ENCODE data around the gene XBP1. TPM values are rescaled to one million over a fixed set of nuclear protein-coding genes. Genes with fewer than 3 reads are reported as not detected.

The XBP1 gene
- total and polyA plus RNA-seq, 10 of the 15 experiments (the other 5 are each of a cell fraction or from before 2014, with no cell fraction given), result 44.5 to 313 (median 149) TPM

GRCh38 chr22:28815729-28816128 lies 15.4 kb upstream of the XBP1 start:
- no TSS peak for BruUV-seq (replicated peaks)
- Histone ChIP-seq H3K36me3 (ENCODE audit: control insufficient read depth in 2 of 2, insufficient read depth in 2 of 2, low read length in 1 of 2) (no peaks in the 10 kb centered on the region), H3K79me2 (ENCODE audit: control insufficient read depth, insufficient read depth, low read length) (peaks cover 1% of the 10 kb centered on the region; the same call in 1 of the 2 replicates), H3K9ac (ENCODE audit: control insufficient read depth, insufficient read depth, low read length) (no peak overlapping the region), H3K4me1 (ENCODE audit: control insufficient read depth, insufficient read depth, low read length) (peaks cover 51% of the 10 kb centered on the region), H2AFZ (ENCODE audit: control insufficient read depth, low read depth, low read length) (no peak overlapping the region), H3K9me3 (replicated peaks; ENCODE audit: control insufficient read depth, insufficient read depth, low read length) (no peaks in the 10 kb centered on the region), H3K27ac (ENCODE audit: control insufficient read depth, insufficient read depth) (no peak overlapping the region), H4K20me1 (ENCODE audit: control insufficient read depth, insufficient read depth) (no peaks in the 10 kb centered on the region), H3K4me3 (no peak overlapping the region), H3K27me3 (replicated peaks in 1 of 2; ENCODE audit: control insufficient read depth in 2 of 2, insufficient read depth in 2 of 2, low read length in 1 of 2) (no peaks in the 10 kb centered on the region), H3K4me2 (ENCODE audit: control insufficient read depth, insufficient read depth) (no peak overlapping the region)
- in situ Hi-C loops (cut with MboI), result no loop called here
- ChIA-PET POLR2A (interaction anchor here (0.6 kb wide), 1 partner anchor 142 kb away, joined by 5 read pairs; no protein-coding TSS in a partner anchor), CTCF (interaction anchor here (2.0 kb wide), 1 partner anchor 14 kb away, joined by 10 read pairs; no protein-coding TSS in a partner anchor), RAD21 (ENCODE audit: unreplicated experiment) (interaction anchor here (1.6 kb wide), 1 partner anchor 13 kb away, joined by 5 read pairs; no protein-coding TSS in a partner anchor), SMC1A (ENCODE audit: uncharacterized antibody, unreplicated experiment) (interaction anchor here (0.8 to 1.3 kb wide), 2 partner anchors 12 to 15 kb away, joined by 3 read pairs; no protein-coding TSS in a partner anchor)
- DNase-seq (ENCODE audit: low read depth, low spot score), result no peak
- intact Hi-C loops (cut with micrococcal nuclease; ENCODE audit: unreplicated experiment), result no loop called here
- 97% methylated on average over 6 of the region's 6 CpGs for WGBS (ENCODE audit: insufficient coverage, insufficient replicate concordance, low lambda C conversion rate, missing lambda C conversion rate)
- no peak for FAIRE-seq
- ATAC-seq, result no peak
- TF ChIP-seq, protein P1, sequence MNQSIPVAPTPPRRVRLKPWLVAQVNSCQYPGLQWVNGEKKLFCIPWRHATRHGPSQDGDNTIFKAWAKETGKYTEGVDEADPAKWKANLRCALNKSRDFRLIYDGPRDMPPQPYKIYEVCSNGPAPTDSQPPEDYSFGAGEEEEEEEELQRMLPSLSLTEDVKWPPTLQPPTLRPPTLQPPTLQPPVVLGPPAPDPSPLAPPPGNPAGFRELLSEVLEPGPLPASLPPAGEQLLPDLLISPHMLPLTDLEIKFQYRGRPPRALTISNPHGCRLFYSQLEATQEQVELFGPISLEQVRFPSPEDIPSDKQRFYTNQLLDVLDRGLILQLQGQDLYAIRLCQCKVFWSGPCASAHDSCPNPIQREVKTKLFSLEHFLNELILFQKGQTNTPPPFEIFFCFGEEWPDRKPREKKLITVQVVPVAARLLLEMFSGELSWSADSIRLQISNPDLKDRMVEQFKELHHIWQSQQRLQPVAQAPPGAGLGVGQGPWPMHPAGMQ (IDR thresholded peaks at IDR 0.05; ENCODE audit: borderline replicate concordance), result no peak
- TF ChIP-seq BCL11A (IDR thresholded peaks at IDR 0.05; ENCODE audit: low read depth, low read length) (no peak), KDM1A (IDR thresholded peaks at IDR 0.05; ENCODE audit: borderline replicate concordance) (no peak), IRF4 (IDR thresholded peaks at IDR 0.05; ENCODE audit: low read depth, low read length) (no peak), SMC3 (IDR thresholded peaks at IDR 0.05; ENCODE audit: borderline replicate concordance, low read length) (no peak), DPF2 (IDR thresholded peaks at IDR 0.05) (no peak), RELB (IDR thresholded peaks at IDR 0.05; ENCODE audit: low read depth) (no peak), ETV6 (conservative IDR thresholded peaks at IDR 0.05 in 1 of 2, IDR thresholded peaks at IDR 0.05 in 1 of 2; ENCODE audit: borderline replicate concordance in 1 of 2, low read depth in 1 of 2) (no peak), POU2F2 (IDR thresholded peaks at IDR 0.05; ENCODE audit: borderline replicate concordance, low read depth, low read length) (no peak)
- TF ChIP-seq, protein P2, sequence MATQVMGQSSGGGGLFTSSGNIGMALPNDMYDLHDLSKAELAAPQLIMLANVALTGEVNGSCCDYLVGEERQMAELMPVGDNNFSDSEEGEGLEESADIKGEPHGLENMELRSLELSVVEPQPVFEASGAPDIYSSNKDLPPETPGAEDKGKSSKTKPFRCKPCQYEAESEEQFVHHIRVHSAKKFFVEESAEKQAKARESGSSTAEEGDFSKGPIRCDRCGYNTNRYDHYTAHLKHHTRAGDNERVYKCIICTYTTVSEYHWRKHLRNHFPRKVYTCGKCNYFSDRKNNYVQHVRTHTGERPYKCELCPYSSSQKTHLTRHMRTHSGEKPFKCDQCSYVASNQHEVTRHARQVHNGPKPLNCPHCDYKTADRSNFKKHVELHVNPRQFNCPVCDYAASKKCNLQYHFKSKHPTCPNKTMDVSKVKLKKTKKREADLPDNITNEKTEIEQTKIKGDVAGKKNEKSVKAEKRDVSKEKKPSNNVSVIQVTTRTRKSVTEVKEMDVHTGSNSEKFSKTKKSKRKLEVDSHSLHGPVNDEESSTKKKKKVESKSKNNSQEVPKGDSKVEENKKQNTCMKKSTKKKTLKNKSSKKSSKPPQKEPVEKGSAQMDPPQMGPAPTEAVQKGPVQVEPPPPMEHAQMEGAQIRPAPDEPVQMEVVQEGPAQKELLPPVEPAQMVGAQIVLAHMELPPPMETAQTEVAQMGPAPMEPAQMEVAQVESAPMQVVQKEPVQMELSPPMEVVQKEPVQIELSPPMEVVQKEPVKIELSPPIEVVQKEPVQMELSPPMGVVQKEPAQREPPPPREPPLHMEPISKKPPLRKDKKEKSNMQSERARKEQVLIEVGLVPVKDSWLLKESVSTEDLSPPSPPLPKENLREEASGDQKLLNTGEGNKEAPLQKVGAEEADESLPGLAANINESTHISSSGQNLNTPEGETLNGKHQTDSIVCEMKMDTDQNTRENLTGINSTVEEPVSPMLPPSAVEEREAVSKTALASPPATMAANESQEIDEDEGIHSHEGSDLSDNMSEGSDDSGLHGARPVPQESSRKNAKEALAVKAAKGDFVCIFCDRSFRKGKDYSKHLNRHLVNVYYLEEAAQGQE (IDR thresholded peaks at IDR 0.05; ENCODE audit: low read depth, low read length), result no peak
- TF ChIP-seq, protein P3, sequence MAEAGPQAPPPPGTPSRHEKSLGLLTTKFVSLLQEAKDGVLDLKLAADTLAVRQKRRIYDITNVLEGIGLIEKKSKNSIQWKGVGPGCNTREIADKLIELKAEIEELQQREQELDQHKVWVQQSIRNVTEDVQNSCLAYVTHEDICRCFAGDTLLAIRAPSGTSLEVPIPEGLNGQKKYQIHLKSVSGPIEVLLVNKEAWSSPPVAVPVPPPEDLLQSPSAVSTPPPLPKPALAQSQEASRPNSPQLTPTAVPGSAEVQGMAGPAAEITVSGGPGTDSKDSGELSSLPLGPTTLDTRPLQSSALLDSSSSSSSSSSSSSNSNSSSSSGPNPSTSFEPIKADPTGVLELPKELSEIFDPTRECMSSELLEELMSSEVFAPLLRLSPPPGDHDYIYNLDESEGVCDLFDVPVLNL (IDR thresholded peaks at IDR 0.05; ENCODE audit: low read depth, low read length), result no peak

Data from GM12878 (cell line).